ENCODE results near the gene CCDC83.

GRCh38 chr11:85939099-85940015 lies 84.2 kb downstream of the CCDC83 start:
- TF ChIP-seq, protein P1, sequence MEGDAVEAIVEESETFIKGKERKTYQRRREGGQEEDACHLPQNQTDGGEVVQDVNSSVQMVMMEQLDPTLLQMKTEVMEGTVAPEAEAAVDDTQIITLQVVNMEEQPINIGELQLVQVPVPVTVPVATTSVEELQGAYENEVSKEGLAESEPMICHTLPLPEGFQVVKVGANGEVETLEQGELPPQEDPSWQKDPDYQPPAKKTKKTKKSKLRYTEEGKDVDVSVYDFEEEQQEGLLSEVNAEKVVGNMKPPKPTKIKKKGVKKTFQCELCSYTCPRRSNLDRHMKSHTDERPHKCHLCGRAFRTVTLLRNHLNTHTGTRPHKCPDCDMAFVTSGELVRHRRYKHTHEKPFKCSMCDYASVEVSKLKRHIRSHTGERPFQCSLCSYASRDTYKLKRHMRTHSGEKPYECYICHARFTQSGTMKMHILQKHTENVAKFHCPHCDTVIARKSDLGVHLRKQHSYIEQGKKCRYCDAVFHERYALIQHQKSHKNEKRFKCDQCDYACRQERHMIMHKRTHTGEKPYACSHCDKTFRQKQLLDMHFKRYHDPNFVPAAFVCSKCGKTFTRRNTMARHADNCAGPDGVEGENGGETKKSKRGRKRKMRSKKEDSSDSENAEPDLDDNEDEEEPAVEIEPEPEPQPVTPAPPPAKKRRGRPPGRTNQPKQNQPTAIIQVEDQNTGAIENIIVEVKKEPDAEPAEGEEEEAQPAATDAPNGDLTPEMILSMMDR (IDR thresholded peaks at IDR 0.05) = no peak
- TF ChIP-seq EZH2 (IDR thresholded peaks at IDR 0.05) = no peak

All from neural progenitor cell (in vitro differentiated cells).